ENCODE data around the gene NLRC3.

DNA sequence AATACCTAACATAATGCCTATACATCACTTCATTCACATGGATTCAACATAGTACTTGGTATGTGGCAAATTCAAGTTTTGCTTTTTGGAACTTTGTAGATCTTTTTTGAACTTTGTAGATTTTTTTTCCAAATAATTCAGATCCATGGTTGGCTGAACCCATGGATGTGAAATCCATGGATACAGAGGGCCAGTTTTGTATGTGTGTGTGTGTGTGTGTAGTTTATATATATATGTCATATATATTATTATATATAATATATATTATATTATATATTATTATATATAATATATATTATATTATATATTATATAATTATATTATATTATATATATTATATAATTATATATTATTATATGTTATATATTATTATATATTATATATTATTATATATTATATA lies 48.0 kb downstream of the NLRC3 start:
- TF ChIP-seq, protein P1, sequence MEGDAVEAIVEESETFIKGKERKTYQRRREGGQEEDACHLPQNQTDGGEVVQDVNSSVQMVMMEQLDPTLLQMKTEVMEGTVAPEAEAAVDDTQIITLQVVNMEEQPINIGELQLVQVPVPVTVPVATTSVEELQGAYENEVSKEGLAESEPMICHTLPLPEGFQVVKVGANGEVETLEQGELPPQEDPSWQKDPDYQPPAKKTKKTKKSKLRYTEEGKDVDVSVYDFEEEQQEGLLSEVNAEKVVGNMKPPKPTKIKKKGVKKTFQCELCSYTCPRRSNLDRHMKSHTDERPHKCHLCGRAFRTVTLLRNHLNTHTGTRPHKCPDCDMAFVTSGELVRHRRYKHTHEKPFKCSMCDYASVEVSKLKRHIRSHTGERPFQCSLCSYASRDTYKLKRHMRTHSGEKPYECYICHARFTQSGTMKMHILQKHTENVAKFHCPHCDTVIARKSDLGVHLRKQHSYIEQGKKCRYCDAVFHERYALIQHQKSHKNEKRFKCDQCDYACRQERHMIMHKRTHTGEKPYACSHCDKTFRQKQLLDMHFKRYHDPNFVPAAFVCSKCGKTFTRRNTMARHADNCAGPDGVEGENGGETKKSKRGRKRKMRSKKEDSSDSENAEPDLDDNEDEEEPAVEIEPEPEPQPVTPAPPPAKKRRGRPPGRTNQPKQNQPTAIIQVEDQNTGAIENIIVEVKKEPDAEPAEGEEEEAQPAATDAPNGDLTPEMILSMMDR (IDR thresholded peaks at IDR 0.05), result no peak
- TF ChIP-seq POLR2A (IDR thresholded peaks at IDR 0.05), result no peak

Measured in uterus (tissue), 2 donors.